PC-3 (cell line): ENCODE results near the gene CHRNA4. TPM values are rescaled to one million over a fixed set of nuclear protein-coding genes. Genes with fewer than 3 reads are reported as not detected.

Experiments used
- ATAC-seq: fragments of 200-7000 bp; cut with Tn5 transposase; 2 replicates; pipeline ENCODE4 v1.9.1; 2020; ENCODE audit warnings: mild to moderate bottlenecking, moderate library complexity
- BruUV-seq: library from RNA; stranded (reverse); fragments of 400-500 nt; replicated peaks from 2 replicates; lab custom pipeline; 2021; lab: Mats Ljungman, UMichigan
- CTCF ChIA-PET: fragments of 300-600 bp; sonication (Branson Sonifier 250); formaldehyde crosslinking; loops from one replicate; lab custom pipeline; 2022; ENCODE audit warnings: antibody characterized with exemption; lab: Charles Lee
- POLR2A ChIA-PET: fragments of 300-600 bp; sonication (Branson Sonifier 250); formaldehyde crosslinking; loops from one replicate; lab custom pipeline; 2022; ENCODE audit warnings: antibody characterized with exemption; ENCODE audit not compliant: unreplicated experiment; lab: Charles Lee
- DNase-seq: peaks from one replicate; pipeline ENCODE4 v3.0.0-alpha.2; 2015
- H2AFZ ChIP-seq: fragments of 300-600 bp; sonication (generic); 2 replicates; pipeline ENCODE4 v1.6.0; 2016; ENCODE audit warnings: antibody characterized with exemption, low read length
- H3F3A ChIP-seq: fragments of 300-600 bp; sonication (generic); one replicate; pipeline ENCODE4 v1.6.0; 2017; ENCODE audit warnings: antibody characterized with exemption, low read length, control low read depth, mild to moderate bottlenecking; ENCODE audit not compliant: unreplicated experiment
- H3K27ac ChIP-seq: fragments of 300-600 bp; sonication (generic); 2 replicates; pipeline ENCODE4 v1.5.1; 2016; ENCODE audit warnings: mild to moderate bottlenecking, low read length
- H3K27me3 ChIP-seq: fragments of 300-600 bp; sonication (generic); 2 replicates; pipeline ENCODE4 v1.6.1; 2016; ENCODE audit warnings: low read length, mixed read lengths
- H3K36me3 ChIP-seq: fragments of 300-600 bp; sonication (generic); 2 replicates; pipeline ENCODE4 v1.6.1; 2016; ENCODE audit warnings: low read depth, mixed run types, low read length, mixed read lengths
- H3K4me1 ChIP-seq: fragments of 300-600 bp; sonication (generic); 2 replicates; pipeline ENCODE4 v1.5.1; 2016; ENCODE audit warnings: low read length; ENCODE audit not compliant: insufficient read depth
- H3K4me2 ChIP-seq: fragments of 300-600 bp; sonication (generic); 2 replicates; pipeline ENCODE4 v1.6.0; 2016; ENCODE audit warnings: low read length
- H3K4me3 ChIP-seq: fragments of 300-600 bp; sonication (generic); 2 replicates; pipeline ENCODE4 v1.5.1; 2016; ENCODE audit warnings: mild to moderate bottlenecking, low read length, mixed read lengths
- H3K79me2 ChIP-seq: fragments of 300-600 bp; sonication (generic); 2 replicates; pipeline ENCODE4 v1.6.1; 2017; ENCODE audit warnings: low read length, mixed read lengths
- H3K9ac ChIP-seq: fragments of 300-600 bp; sonication (generic); 2 replicates; pipeline ENCODE4 v1.6.0; 2016; ENCODE audit warnings: mild to moderate bottlenecking, low read length
- H3K9me2 ChIP-seq: fragments of 300-600 bp; sonication (generic); replicated peaks from 2 replicates; pipeline ENCODE4 v1.6.1; 2016; ENCODE audit warnings: mixed run types, low read length, mixed read lengths
- H3K9me3 ChIP-seq: fragments of 300-600 bp; sonication (generic); 2 replicates; pipeline ENCODE4 v1.6.1; 2016; ENCODE audit warnings: low read length, mixed read lengths
- H4K20me1 ChIP-seq: fragments of 300-600 bp; sonication (generic); 2 replicates; pipeline ENCODE4 v1.6.1; 2016; ENCODE audit warnings: low read length, mixed read lengths
- EZH2 ChIP-seq: fragments of 300-600 bp; sonication (generic); IDR thresholded peaks from one replicate; pipeline ENCODE4 v1.6.1; 2017; ENCODE audit warnings: antibody characterized with exemption, mild to moderate bottlenecking, low read length; ENCODE audit not compliant: unreplicated experiment
- EZH2phosphoT487 ChIP-seq: fragments of 300-600 bp; sonication (generic); IDR thresholded peaks from 2 replicates; pipeline ENCODE4 v1.6.1; 2018; ENCODE audit warnings: mild to moderate bottlenecking, antibody characterized with exemption, low read length, borderline replicate concordance
- intact Hi-C: fragments of 100-400 bp; cut with micrococcal nuclease; formaldehyde crosslinking; loops from 2 replicates; pipeline ENCODE4 v1.9.0; 2023
- total RNA-seq: library from RNA; depleted of rRNA; stranded (reverse); fragments of >200 nt; gene quantifications from 2 replicates; pipeline ENCODE4 v1.2.3, GENCODE V29; 2014
- TF ChIP-seq, protein P1 (sequence below): fragments of 300-600 bp; sonication (generic); conservative IDR thresholded peaks from 2 replicates; pipeline ENCODE4 v1.5.1; 2017; ENCODE audit warnings: antibody characterized with exemption, low read depth, mild to moderate bottlenecking, low read length

Gene CHRNA4
- total RNA-seq, 1 experiment from 2014 or later: not detected

DNA sequence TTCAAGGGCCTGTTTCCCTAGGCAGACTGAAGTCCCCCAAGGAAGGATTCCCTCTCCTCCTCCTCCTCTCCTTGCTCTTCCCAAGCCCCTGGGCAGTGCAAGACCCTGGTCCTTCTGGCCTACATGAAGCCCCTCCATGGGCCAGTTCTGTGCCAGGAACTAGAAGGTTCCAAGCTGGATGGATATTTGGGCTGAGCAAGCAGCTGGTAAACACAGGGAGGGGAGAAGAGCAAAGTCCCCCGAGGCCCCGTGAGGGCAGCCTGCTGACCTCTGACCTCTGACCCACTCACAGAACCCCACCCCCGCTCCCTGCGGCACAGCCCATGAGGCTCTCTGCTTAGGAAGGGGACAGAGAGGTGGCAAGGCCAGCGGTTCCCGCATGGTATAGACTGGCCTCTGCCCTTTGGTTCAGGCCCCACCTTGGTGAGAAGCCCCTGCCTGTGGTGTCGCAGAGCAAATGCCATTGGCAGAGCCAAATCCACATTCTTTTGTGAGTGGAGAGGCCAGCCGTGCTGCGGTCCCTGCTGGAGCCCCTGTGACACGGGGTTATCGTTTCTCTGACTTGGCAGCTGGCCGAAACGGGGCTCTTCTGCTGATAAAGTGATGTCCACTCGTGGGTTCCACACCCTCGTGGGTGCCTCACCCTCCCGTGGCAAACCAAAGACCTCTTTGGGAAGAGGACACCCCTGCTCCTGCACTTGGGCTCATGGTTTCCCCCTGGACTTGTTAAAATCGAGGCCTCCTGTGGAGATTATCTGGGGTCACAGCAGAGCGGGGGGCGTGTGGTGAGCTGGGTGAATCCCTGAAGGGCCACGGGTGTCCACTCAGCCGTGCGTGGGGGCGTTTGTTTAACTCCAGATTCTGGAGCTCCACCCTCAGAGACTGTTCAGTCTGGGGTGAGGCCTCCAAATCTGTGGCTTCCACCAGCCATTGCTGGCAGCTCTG is 2.1 kb upstream of the CHRNA4 start:
- POLR2A ChIA-PET: no interaction called here
- no peak overlapping the region for H3K4me3 ChIP-seq
- no peaks in the 10 kb centered on the region for H3K9me2 ChIP-seq
- H4K20me1 ChIP-seq: no peaks in the 10 kb centered on the region
- no peaks in the 10 kb centered on the region for H3F3A ChIP-seq
- no TSS peak for BruUV-seq
- H3K27ac ChIP-seq: no peak overlapping the region
- ATAC-seq (no peak), DNase-seq (no peak)
- no peak overlapping the region for H2AFZ ChIP-seq
- no peaks in the 10 kb centered on the region for H3K79me2 ChIP-seq
- CTCF ChIA-PET: no interaction called here
- no peak overlapping the region for H3K9ac ChIP-seq
- intact Hi-C loops: no loop called here
- H3K27me3 ChIP-seq: 0 out of 2 replicates have a peak, but pooled peaks cover 4% of the 10 kb centered on the region
- H3K4me2 ChIP-seq: no peak overlapping the region
- H3K4me1 ChIP-seq: no peaks in the 10 kb centered on the region
- no peaks in the 10 kb centered on the region for H3K36me3 ChIP-seq
- TF ChIP-seq, protein P1, sequence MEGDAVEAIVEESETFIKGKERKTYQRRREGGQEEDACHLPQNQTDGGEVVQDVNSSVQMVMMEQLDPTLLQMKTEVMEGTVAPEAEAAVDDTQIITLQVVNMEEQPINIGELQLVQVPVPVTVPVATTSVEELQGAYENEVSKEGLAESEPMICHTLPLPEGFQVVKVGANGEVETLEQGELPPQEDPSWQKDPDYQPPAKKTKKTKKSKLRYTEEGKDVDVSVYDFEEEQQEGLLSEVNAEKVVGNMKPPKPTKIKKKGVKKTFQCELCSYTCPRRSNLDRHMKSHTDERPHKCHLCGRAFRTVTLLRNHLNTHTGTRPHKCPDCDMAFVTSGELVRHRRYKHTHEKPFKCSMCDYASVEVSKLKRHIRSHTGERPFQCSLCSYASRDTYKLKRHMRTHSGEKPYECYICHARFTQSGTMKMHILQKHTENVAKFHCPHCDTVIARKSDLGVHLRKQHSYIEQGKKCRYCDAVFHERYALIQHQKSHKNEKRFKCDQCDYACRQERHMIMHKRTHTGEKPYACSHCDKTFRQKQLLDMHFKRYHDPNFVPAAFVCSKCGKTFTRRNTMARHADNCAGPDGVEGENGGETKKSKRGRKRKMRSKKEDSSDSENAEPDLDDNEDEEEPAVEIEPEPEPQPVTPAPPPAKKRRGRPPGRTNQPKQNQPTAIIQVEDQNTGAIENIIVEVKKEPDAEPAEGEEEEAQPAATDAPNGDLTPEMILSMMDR: no peak
- TF ChIP-seq EZH2: no peak
- TF ChIP-seq EZH2phosphoT487: no peak
- no peaks in the 10 kb centered on the region for H3K9me3 ChIP-seq

DNA sequence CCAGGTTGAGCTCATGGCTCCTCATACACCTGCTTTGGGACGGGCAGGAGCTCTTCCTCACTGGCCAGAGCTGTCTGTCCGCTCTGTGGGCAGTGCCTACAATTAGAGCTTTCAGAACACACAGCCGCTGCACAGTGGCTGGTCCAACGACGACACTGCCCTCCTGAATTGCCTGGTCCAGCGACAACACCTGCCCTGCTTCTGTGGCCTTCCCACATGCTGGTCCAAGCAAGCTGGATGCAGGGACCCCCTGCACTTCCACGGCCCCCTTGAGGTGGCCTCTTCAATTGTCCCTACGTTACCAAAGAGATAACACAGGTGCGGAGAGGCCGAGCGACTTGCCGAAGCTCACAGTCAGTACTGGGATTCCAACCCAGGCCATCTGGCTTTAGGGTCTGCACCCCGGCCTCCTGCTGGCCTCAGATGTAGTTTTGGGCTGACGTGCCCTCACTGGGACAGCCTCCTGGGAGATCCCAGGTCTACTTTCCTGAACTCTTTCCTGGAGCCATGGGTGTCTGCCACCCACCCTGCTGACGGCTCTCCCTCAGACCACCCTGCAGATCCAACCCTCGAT is 1.4 kb upstream of the CHRNA4 start:
- Histone ChIP-seq H4K20me1 (no peaks in the 10 kb centered on the region), H3K79me2 (no peaks in the 10 kb centered on the region), H3K9me3 (no peaks in the 10 kb centered on the region), H3K27me3 (0 out of 2 replicates have a peak, but pooled peaks cover 4% of the 10 kb centered on the region), H2AFZ (no peak overlapping the region), H3K4me1 (no peaks in the 10 kb centered on the region), H3F3A (no peaks in the 10 kb centered on the region), H3K4me3 (no peak overlapping the region), H3K27ac (no peak overlapping the region), H3K4me2 (no peak overlapping the region), H3K9ac (no peak overlapping the region), H3K36me3 (no peaks in the 10 kb centered on the region), H3K9me2 (no peaks in the 10 kb centered on the region)
- BruUV-seq: no TSS peak
- POLR2A ChIA-PET: no interaction called here
- intact Hi-C loops: no loop called here
- TF ChIP-seq EZH2: no peak
- no peak for TF ChIP-seq EZH2phosphoT487
- TF ChIP-seq, protein P1: no peak
- no peak for DNase-seq
- ATAC-seq: no peak
- CTCF ChIA-PET: interaction anchor here (0.9 kb wide), 1 partner anchor 53 kb away, joined by 10 read pairs; no protein-coding TSS in a partner anchor
